K562 (cell line): ENCODE data around the gene UBE2E1. TPM values are rescaled to one million over a fixed set of nuclear protein-coding genes. Genes with fewer than 3 reads are reported as not detected.

ENCODE experiments used
- ATAC-seq: fragments of 200-7000 bp; cut with Tn5 transposase; 3 replicates; pipeline ENCODE4 v1.9.1; 2020; ENCODE audit warnings: moderate library complexity
- BruUV-seq: library from RNA; stranded (reverse); fragments of 400-500 nt; replicated peaks from 2 replicates; lab custom pipeline; 2021; lab: Mats Ljungman, UMichigan
- CTCF ChIA-PET: fragments of 300-600 bp; formaldehyde crosslinking; extraction: SDS; loops from one replicate; lab custom pipeline; 2021; ENCODE audit warnings: low intra/inter-chr PET ratio; lab: Yijun Ruan, JAX
- POLR2A ChIA-PET: fragments of 300-600, 350-650 bp; sonication (Branson Sonifier 250); formaldehyde crosslinking; extraction: SDS; loops from one replicate; lab custom pipeline; 2021; ENCODE audit warnings: antibody characterized with exemption, inconsistent platforms; lab: Yijun Ruan, JAX
- DNase-seq, 4 experiments: peaks; one replicate each; pipeline versions ENCODE4 v3.0.0 to v3.0.0-alpha.2; 2011 to 2018; ENCODE audit warnings: low spot score in 3 of 4, mixed read lengths in 3 of 4; ENCODE audit errors: extremely low read depth in 1 of 4
- FAIRE-seq: peaks from 2 replicates; lab custom pipeline; 2011; peaks lifted over from hg19 to GRCh38; lab: Jason Lieb, UNC
- H2AFZ ChIP-seq: 2 replicates; pipeline ENCODE4 v1.6.0; 2011; ENCODE audit warnings: low read depth, low read length, control low read depth, inconsistent platforms
- H3K27ac ChIP-seq: fragments of 200-600 bp; 3 replicates; pipeline ENCODE4 v1.8.0; 2011; ENCODE audit warnings: low read depth, mild to moderate bottlenecking, control low read depth, inconsistent platforms, low read length, moderate library complexity, mixed read lengths; ENCODE audit errors: extremely low read depth
- H3K27me3 ChIP-seq, 2 experiments: fragments of 300-600 bp in 1 of 2; 2 replicates in 1 of 2; 3 replicates in 1 of 2; pipeline versions ENCODE4 v1.6.0 to v1.8.0; 2011; ENCODE audit warnings: inconsistent platforms in 2 of 2, low read length in 2 of 2, mild to moderate bottlenecking in 1 of 2, mixed read lengths in 1 of 2, moderate library complexity in 1 of 2; ENCODE audit not compliant: control insufficient read depth in 2 of 2, insufficient read depth in 2 of 2
- H3K36me3 ChIP-seq: fragments of 300-600 bp; 3 replicates; pipeline ENCODE4 v1.8.0; 2011; ENCODE audit warnings: mild to moderate bottlenecking, low read length, inconsistent platforms; ENCODE audit not compliant: control insufficient read depth, insufficient read depth
- H3K4me1 ChIP-seq, 2 experiments: fragments of 200-600 bp in 1 of 2; replicated peaks in 1 of 2; 2 replicates in 1 of 2; 3 replicates in 1 of 2; pipeline versions ENCODE4 v1.5.1 to v1.8.0; 2011; ENCODE audit warnings: inconsistent platforms in 2 of 2, low read length in 2 of 2, mild to moderate bottlenecking in 1 of 2, mixed read lengths in 1 of 2, moderate library complexity in 1 of 2; ENCODE audit not compliant: control insufficient read depth in 2 of 2, insufficient read depth in 2 of 2
- H3K4me2 ChIP-seq: 2 replicates; pipeline ENCODE4 v1.6.1; 2011; ENCODE audit warnings: low read length, control low read depth, inconsistent platforms, mixed read lengths; ENCODE audit not compliant: insufficient read depth
- H3K4me3 ChIP-seq: fragments of 200-600 bp; sonication (generic), shearing (Covaris generic); 2 replicates; pipeline ENCODE4 v1.5.1; 2016; ENCODE audit warnings: control low read depth, inconsistent platforms
- H3K79me2 ChIP-seq: fragments of 200-600 bp; 3 replicates; pipeline ENCODE4 v1.8.0; 2011; ENCODE audit warnings: low read length, inconsistent platforms; ENCODE audit not compliant: control insufficient read depth, insufficient read depth
- H3K9ac ChIP-seq, 2 experiments: 2 replicates each; pipeline versions ENCODE4 v1.6.0 to v1.6.1; 2011; ENCODE audit warnings: low read depth in 2 of 2, low read length in 2 of 2, control low read depth in 1 of 2, inconsistent platforms in 1 of 2, mild to moderate bottlenecking in 1 of 2, mixed read lengths in 1 of 2; ENCODE audit not compliant: insufficient read depth in 1 of 2
- H3K9me1 ChIP-seq: one replicate; pipeline ENCODE4 v1.6.0; 2011; ENCODE audit warnings: inconsistent platforms, mild to moderate bottlenecking, low read length, moderate library complexity; ENCODE audit not compliant: control insufficient read depth, insufficient read depth
- H3K9me3 ChIP-seq: replicated peaks from 2 replicates; pipeline ENCODE4 v1.5.1; 2011; ENCODE audit warnings: low read depth, low read length, inconsistent platforms; ENCODE audit not compliant: control insufficient read depth, insufficient read depth
- H4K20me1 ChIP-seq: replicated peaks from 2 replicates; pipeline ENCODE4 v1.6.1; 2011; ENCODE audit warnings: low read length, inconsistent platforms, mixed read lengths; ENCODE audit not compliant: control insufficient read depth, insufficient read depth
- C11orf30 ChIP-seq: fragments of 450-650 bp; IDR thresholded peaks from 2 replicates; pipeline ENCODE4 v1.6.1; 2016; ENCODE audit warnings: low read depth, mild to moderate bottlenecking
- IFI16 ChIP-seq: fragments of 250-450 bp; sonication (Bioruptor Pico); IDR thresholded peaks from 2 replicates; pipeline ENCODE4 v2.1.2; 2022; ENCODE audit warnings: mild to moderate bottlenecking, inconsistent platforms
- MAFG ChIP-seq: fragments of 450-650 bp; conservative IDR thresholded peaks from 2 replicates; pipeline ENCODE4 v1.6.1; 2016; ENCODE audit warnings: missing genetic modification characterization, missing compliant biosample characterization
- MECOM ChIP-seq: fragments of 250-450 bp; sonication (Bioruptor Pico); IDR thresholded peaks from 2 replicates; pipeline ENCODE4 v1.8.0; 2022; ENCODE audit warnings: inconsistent platforms
- NCOR1 ChIP-seq: fragments of 450-650 bp; IDR thresholded peaks from 2 replicates; pipeline ENCODE4 v1.6.1; 2016; ENCODE audit warnings: mild to moderate bottlenecking, moderate library complexity
- RBM25 ChIP-seq: fragments of 200-400 bp; formaldehyde crosslinking; IDR thresholded peaks from 2 replicates; pipeline ENCODE4 v1.6.1; 2018; ENCODE audit warnings: low read length, low read depth, moderate library complexity; ENCODE audit not compliant: severe bottlenecking
- SRF ChIP-seq, 2 experiments: fragments of 250-450, 450-650 bp in 1 of 2; sonication (Bioruptor Pico) in 1 of 2; sonication (generic) in 1 of 2; formaldehyde crosslinking; IDR thresholded peaks; 2 replicates each; pipeline versions ENCODE4 v1.5.0 to v1.5.1; 2020 to 2022; ENCODE audit warnings: mild to moderate bottlenecking in 1 of 2, missing genetic modification reagents in 1 of 2
- SRSF9 ChIP-seq: fragments of 200-400 bp; formaldehyde crosslinking; IDR thresholded peaks from 2 replicates; pipeline ENCODE4 v1.6.1; 2017; ENCODE audit warnings: low read depth, low read length, borderline replicate concordance
- U2AF2 ChIP-seq: fragments of 200-400 bp; formaldehyde crosslinking; optimal IDR thresholded peaks from 2 replicates; pipeline ENCODE3; 2017; ENCODE audit warnings: low read depth, mild to moderate bottlenecking, low read length
- ZKSCAN3 ChIP-seq: fragments of 250-450 bp; sonication (Bioruptor Pico); IDR thresholded peaks from 2 replicates; pipeline ENCODE4 v1.4.0; 2020
- ZNF316 ChIP-seq: fragments of 450-650 bp; IDR thresholded peaks from 2 replicates; pipeline ENCODE4 v1.6.1; 2016
- WGBS: fragments of 100-300 bp; shearing (Covaris generic); methylation state at CpG from one replicate; pipeline ENCODE4 v1.1.6; 2016; ENCODE audit warnings: low coverage, mixed read lengths; ENCODE audit not compliant: insufficient coverage; ENCODE audit errors: missing lambda C conversion rate; 5-methylcytosine and 5-hydroxymethylcytosine counted together
- in situ Hi-C: fragments of 300-500 bp; cut with MboI; formaldehyde crosslinking; loops from 4 replicates; pipeline ENCODE4 v1.15.0; 2018; ENCODE audit warnings: inconsistent platforms, mixed read lengths
- intact Hi-C: fragments of 100-400 bp; cut with micrococcal nuclease; formaldehyde crosslinking; loops from 2 replicates; pipeline ENCODE4 v1.14.2; 2022
- polyA plus RNA-seq, 8 experiments: library from polyadenylated mRNA; depleted of rRNA in 4 of 8; stranded (reverse) in 5 of 8; unstranded in 3 of 8; fragments of >200 nt; fragmentation: Nextera tagmentation in 2 of 8; fragmentation: Illumina TruSeq in 1 of 8; extraction: Ambion mirVana in 2 of 8; extraction: Trizol in 1 of 8; gene quantifications; 2 replicates each; pipeline versions ENCODE4 v1.2.1 to v1.2.3, GENCODE V29; 2011 to 2014; ENCODE audit warnings: inconsistent platforms in 1 of 8, missing spikeins in 1 of 8
- total RNA-seq, 7 experiments: library from RNA; depleted of rRNA in 6 of 7; stranded (reverse); fragments of >200 nt in 6 of 7; fragmentation: Illumina TruSeq in 2 of 7; extraction: Trizol in 2 of 7; gene quantifications; 2 replicates each; pipeline versions ENCODE4 v1.2.1 to v1.2.3, GENCODE V29; 2011 to 2021; ENCODE audit warnings: low replicate concordance in 1 of 7

Gene UBE2E1
- total and polyA plus RNA-seq, 9 of the 15 experiments (the other 6 are each of a cell fraction or from before 2014, with no cell fraction given), result 54.4 to 294 (median 165) TPM

GRCh38 chr3:23830869-23831484 is 25.2 kb downstream of the UBE2E1 start:
- FAIRE-seq, result no peak
- ChIA-PET CTCF (no interaction called here), POLR2A (interaction anchor here (0.6 to 8.7 kb wide), 8 partner anchors 8 to 1761 kb away, joined by 3 to 41 read pairs (median 4); partner anchors contain the start of genes NKIRAS1 and RPL15)
- ATAC-seq, result no peak
- Histone ChIP-seq H3K79me2 (peaks cover 75% of the 10 kb centered on the region), H3K9ac (no peak overlapping the region), H3K36me3 (peaks cover 4% of the 10 kb centered on the region; the same call in 2 of the 3 replicates), H3K27me3 (no peaks in the 10 kb centered on the region), H3K4me1 (peaks cover 0 to 15% of the 10 kb centered on the region in 2 experiments; a peak in 4 of 5 replicates), H3K4me3 (no peak overlapping the region), H3K9me3 (no peaks in the 10 kb centered on the region), H3K4me2 (no peak overlapping the region), H2AFZ (no peak overlapping the region), H4K20me1 (peaks cover 9% of the 10 kb centered on the region; the same call in 1 of the 2 replicates), H3K9me1 (no peaks in the 10 kb centered on the region), H3K27ac (no peak overlapping the region)
- DNase-seq, result no peak
- TF ChIP-seq MECOM (CRISPR knock-in tag) (no peak), RBM25 (peak; percentile 38), NCOR1 (no peak), ZNF316 (peak; percentile 78), MAFG (tag) (0 out of 2 replicates have a peak, but pooled peaks have one; percentile 14), C11orf30 (peak; percentile 43; the same call in 1 of the 2 replicates), IFI16 (no peak), ZKSCAN3 (CRISPR knock-in tag) (no peak), SRSF9 (no peak), SRF (CRISPR knock-in tag; IDR thresholded peaks at IDR 0.05) (no peak), U2AF2 (no peak)
- 88% methylated on average over 5 of the region's 5 CpGs for WGBS
- BruUV-seq, result no TSS peak
- intact Hi-C loops (no loop called here), in situ Hi-C loops (no loop called here)
